Omental fat pad (tissue), 4 donors: ENCODE results near the gene KL. TPM values are rescaled to one million over a fixed set of nuclear protein-coding genes. Genes with fewer than 3 reads are reported as not detected.

Experiments
- ATAC-seq: fragments of 150-250 bp; one replicate; pipeline ENCODE4 v1.9.1; 2016; ENCODE audit warnings: mild to moderate bottlenecking, moderate library complexity; ENCODE audit not compliant: low FRiP score
- DNase-seq: peaks from one replicate; pipeline ENCODE4 v3.0.0-alpha.2; 2019; ENCODE audit warnings: low spot score
- CTCF ChIP-seq, 3 donors: fragments of 450-650 bp; IDR thresholded peaks; one replicate each; pipeline ENCODE4 v1.5.1; 2016 to 2017; ENCODE audit warnings: antibody characterized with exemption in 3 of 3, mild to moderate bottlenecking in 3 of 3, moderate library complexity in 2 of 3
- total RNA-seq, 4 donors: library from RNA; depleted of rRNA; stranded (reverse); fragments of >200 nt; gene quantifications; one replicate each; pipeline ENCODE4 v1.1.0, GENCODE V29; 2016

Gene KL
- total RNA-seq, 4 donors from 2014 or later: 1.9 to 20.3 (median 3.6) TPM

GRCh38 chr13:33090755-33091414 lies 74.7 kb downstream of the KL start:
- TF ChIP-seq CTCF (IDR thresholded peaks at IDR 0.05): no peak
- DNase-seq (no peak), ATAC-seq (no peak)

- no peak for DNase-seq
- no peak for ATAC-seq
- no peak for TF ChIP-seq CTCF (IDR thresholded peaks at IDR 0.05)
These were observed 75.2 kb downstream of the KL start for GRCh38 chr13:33091415-33091774.

- no peak for ATAC-seq
- no peak for TF ChIP-seq CTCF (IDR thresholded peaks at IDR 0.05)
- DNase-seq: no peak
These were observed 76.1 kb downstream of the KL start for GRCh38 chr13:33092073-33092987.

- TF ChIP-seq CTCF (IDR thresholded peaks at IDR 0.05): no peak
- DNase-seq: no peak
- ATAC-seq: no peak
These were observed 80.8 kb downstream of the KL start for GRCh38 chr13:33096886-33097605.

- DNase-seq (no peak), ATAC-seq (no peak)
- no peak for TF ChIP-seq CTCF (IDR thresholded peaks at IDR 0.05)
These were observed 83.6 kb downstream of the KL start for GRCh38 chr13:33099860-33100259.

GRCh38 chr13:33100886-33101285 lies 84.7 kb downstream of the KL start:
- ATAC-seq (no peak), DNase-seq (no peak)
- TF ChIP-seq CTCF (IDR thresholded peaks at IDR 0.05): no peak
